Measurements from ENCODE around the gene ANKRD39.

ANKRD39 gene

GRCh38 chr2:96837575-96837974 is 20.2 kb downstream of the ANKRD39 start:
- TF ChIP-seq CTCF (IDR thresholded peaks at IDR 0.05; ENCODE audit: low read depth, low read length): no peak
- no peak overlapping the region for H3K4me3 ChIP-seq (ENCODE audit: low read depth, low read length)
- in situ Hi-C loops (cut with HindIII; ENCODE audit: low sequenced_read_pairs): no loop called here
- no peak for DNase-seq (ENCODE audit: low read depth, low spot score)

- no peak overlapping the region for H3K4me3 ChIP-seq (ENCODE audit: low read depth, low read length)
- in situ Hi-C loops (cut with HindIII; ENCODE audit: low sequenced_read_pairs): no loop called here
- TF ChIP-seq CTCF (IDR thresholded peaks at IDR 0.05; ENCODE audit: low read depth, low read length): no peak
- no peak for DNase-seq (ENCODE audit: low read depth, low spot score)
Observed at GRCh38 chr2:96835830-96836229, 22.0 kb downstream of the ANKRD39 start.

- in situ Hi-C loops (cut with HindIII; ENCODE audit: low sequenced_read_pairs): no loop called here
- no peak for TF ChIP-seq CTCF (IDR thresholded peaks at IDR 0.05; ENCODE audit: low read depth, low read length)
- H3K4me3 ChIP-seq (ENCODE audit: low read depth, low read length): no peak overlapping the region
- peak; percentile 15 for DNase-seq (ENCODE audit: low read depth, low spot score)
Observed at GRCh38 chr2:96832754-96833507, 24.9 kb downstream of the ANKRD39 start.

- in situ Hi-C loops (cut with HindIII; ENCODE audit: low sequenced_read_pairs): no loop called here
- H3K4me3 ChIP-seq (ENCODE audit: low read depth, low read length): no peak overlapping the region
- TF ChIP-seq CTCF (IDR thresholded peaks at IDR 0.05; ENCODE audit: low read depth, low read length): no peak
- DNase-seq (ENCODE audit: low read depth, low spot score): no peak
Observed at GRCh38 chr2:96832408-96832753, 25.4 kb downstream of the ANKRD39 start.

- in situ Hi-C loops (cut with HindIII; ENCODE audit: low sequenced_read_pairs): no loop called here
- no peak for TF ChIP-seq CTCF (IDR thresholded peaks at IDR 0.05; ENCODE audit: low read depth, low read length)
Observed at GRCh38 chr2:96831679-96832078, 26.1 kb downstream of the ANKRD39 start.

GRCh38 chr2:96830044-96830562 is 27.7 kb downstream of the ANKRD39 start:
- in situ Hi-C loops (cut with HindIII; ENCODE audit: low sequenced_read_pairs): no loop called here
- no peak for TF ChIP-seq CTCF (IDR thresholded peaks at IDR 0.05; ENCODE audit: low read depth, low read length)
- H3K4me3 ChIP-seq (ENCODE audit: low read depth, low read length): no peak overlapping the region
- no peak for DNase-seq (ENCODE audit: low read depth, low spot score)

More at GRCh38 chr2:96831679-96832078, 26.1 kb downstream of the ANKRD39 start:
- no peak for DNase-seq (ENCODE audit: low read depth, low spot score)
- H3K4me3 ChIP-seq (ENCODE audit: low read depth, low read length): no peak overlapping the region

Data from astrocyte of the spinal cord (primary cell).